Kidney (tissue), 14 donors: Measurements from ENCODE around the gene MBNL1. TPM values are rescaled to one million over a fixed set of nuclear protein-coding genes. Genes with fewer than 3 reads are reported as not detected.

Source experiments
- DNase-seq, 5 donors: peaks; one replicate each; pipeline ENCODE4 v3.0.0-alpha.2; 2013 to 2020
- FAIRE-seq: peaks from 2 replicates; lab custom pipeline; 2012; peaks lifted over from hg19 to GRCh38; lab: Jason Lieb, UNC
- H3K27ac ChIP-seq, 2 donors: one replicate each; pipeline ENCODE4 v1.7.0; 2013; ENCODE audit warnings: low read depth in 2 of 2, low read length in 2 of 2, inconsistent platforms in 1 of 2
- H3K27me3 ChIP-seq: one replicate; pipeline ENCODE4 v1.7.1; 2013; ENCODE audit warnings: low read length, inconsistent platforms; ENCODE audit not compliant: control insufficient read depth, insufficient read depth
- H3K36me3 ChIP-seq, 3 donors: one replicate each; pipeline versions ENCODE4 v1.7.0 to v1.7.1; 2013; ENCODE audit warnings: low read length in 3 of 3, control low read depth in 1 of 3, inconsistent platforms in 1 of 3; ENCODE audit not compliant: insufficient read depth in 3 of 3, control insufficient read depth in 2 of 3
- H3K4me1 ChIP-seq, 3 donors: one replicate each; pipeline versions ENCODE4 v1.7.0 to v1.7.1; 2013; ENCODE audit warnings: low read length in 3 of 3, inconsistent platforms in 1 of 3, low read depth in 1 of 3; ENCODE audit not compliant: control insufficient read depth in 2 of 3, insufficient read depth in 2 of 3
- H3K4me3 ChIP-seq, 3 donors: one replicate each; pipeline versions ENCODE4 v1.7.0 to v1.8.1; 2013; ENCODE audit warnings: low read length in 3 of 3, control low read depth in 1 of 3, inconsistent platforms in 1 of 3
- H3K9ac ChIP-seq, 3 donors: one replicate each; pipeline versions ENCODE4 v1.7.0 to v1.7.1; 2013; ENCODE audit warnings: low read length in 3 of 3, control low read depth in 1 of 3, inconsistent platforms in 1 of 3
- H3K9me3 ChIP-seq, 3 donors: one replicate each; pipeline versions ENCODE4 v1.7.0 to v1.7.1; 2013; ENCODE audit warnings: low read length in 3 of 3, control low read depth in 1 of 3, inconsistent platforms in 1 of 3; ENCODE audit not compliant: control insufficient read depth in 2 of 3, insufficient read depth in 1 of 3
- intact Hi-C: fragments of 100-400 bp; cut with DNase I; formaldehyde crosslinking; loops from one replicate; pipeline ENCODE4 v1.11.1; 2022
- polyA plus RNA-seq: library from polyadenylated mRNA; stranded (reverse); fragments of 350-450 nt; fragmentation: Illumina TruSeq; extraction: RNeasy Lipid Tissue Mini Kit (QIAGEN cat#74804); gene quantifications from one replicate; pipeline ENCODE4 v1.2.3, GENCODE V29; 2014; ENCODE audit warnings: low read depth, low replicate concordance; ENCODE audit not compliant: insufficient read depth
- total RNA-seq: library from RNA; stranded (reverse); fragmentation: NEBNext Ultra II Directional; extraction: Animal tissue kit (Norgen Biotek cat#: 25700); gene quantifications from one replicate; pipeline ENCODE4 v1.2.1, GENCODE V29; 2021
- TF ChIP-seq, protein P1 (sequence below): IDR thresholded peaks from 3 replicates; pipeline ENCODE4 v1.5.1; 2012; ENCODE audit warnings: mild to moderate bottlenecking, moderate library complexity, borderline replicate concordance; ENCODE audit not compliant: insufficient read depth; ENCODE audit errors: extremely low read depth
- donor health status: control.
- donor health status: control.
- donor health status: control.
- donor health status: control.
- donor health status: control.
- donor health status: DM: yes; HTN: yes; CAD: no.
- donor health status: Normal renal cell carcinoma (clear cell type).

MBNL1 gene
- total and polyA plus RNA-seq, 2 donors from 2014 or later, result 22.0 to 167 TPM

DNA sequence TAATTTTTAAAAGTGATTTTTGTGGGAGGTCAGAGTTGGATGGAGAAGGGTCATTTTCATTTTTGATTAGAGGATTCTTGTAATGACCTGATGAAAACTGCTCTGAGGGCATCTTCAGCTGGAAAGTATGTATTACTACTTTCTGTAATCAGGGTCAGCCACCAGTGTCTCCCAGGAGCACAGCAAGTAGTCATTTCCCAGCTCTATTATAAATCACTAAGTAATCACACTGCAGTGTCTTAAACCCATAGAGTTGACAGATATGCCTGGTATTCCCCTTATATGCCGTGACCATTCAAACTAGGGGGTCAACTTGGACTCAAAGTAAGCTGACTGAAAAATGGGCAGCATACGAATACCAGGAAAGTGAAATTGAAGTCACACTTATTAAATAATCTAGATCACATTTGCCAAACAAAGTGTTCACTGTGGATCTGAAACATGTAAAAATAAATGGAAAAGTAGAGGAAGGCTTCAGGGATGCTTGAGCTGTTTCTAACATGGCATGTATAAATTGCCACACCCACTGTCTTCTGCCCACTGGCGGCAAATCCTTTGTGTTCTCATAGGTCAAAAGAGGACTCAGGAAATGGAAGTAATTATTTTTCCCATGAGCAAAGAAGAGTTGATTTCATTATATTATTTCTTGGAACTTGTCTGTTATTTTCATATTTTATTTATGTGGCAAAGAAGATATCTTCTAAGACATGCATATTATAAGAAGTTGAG lies 105.7 kb downstream of the MBNL1 start:
- TF ChIP-seq, protein P1, sequence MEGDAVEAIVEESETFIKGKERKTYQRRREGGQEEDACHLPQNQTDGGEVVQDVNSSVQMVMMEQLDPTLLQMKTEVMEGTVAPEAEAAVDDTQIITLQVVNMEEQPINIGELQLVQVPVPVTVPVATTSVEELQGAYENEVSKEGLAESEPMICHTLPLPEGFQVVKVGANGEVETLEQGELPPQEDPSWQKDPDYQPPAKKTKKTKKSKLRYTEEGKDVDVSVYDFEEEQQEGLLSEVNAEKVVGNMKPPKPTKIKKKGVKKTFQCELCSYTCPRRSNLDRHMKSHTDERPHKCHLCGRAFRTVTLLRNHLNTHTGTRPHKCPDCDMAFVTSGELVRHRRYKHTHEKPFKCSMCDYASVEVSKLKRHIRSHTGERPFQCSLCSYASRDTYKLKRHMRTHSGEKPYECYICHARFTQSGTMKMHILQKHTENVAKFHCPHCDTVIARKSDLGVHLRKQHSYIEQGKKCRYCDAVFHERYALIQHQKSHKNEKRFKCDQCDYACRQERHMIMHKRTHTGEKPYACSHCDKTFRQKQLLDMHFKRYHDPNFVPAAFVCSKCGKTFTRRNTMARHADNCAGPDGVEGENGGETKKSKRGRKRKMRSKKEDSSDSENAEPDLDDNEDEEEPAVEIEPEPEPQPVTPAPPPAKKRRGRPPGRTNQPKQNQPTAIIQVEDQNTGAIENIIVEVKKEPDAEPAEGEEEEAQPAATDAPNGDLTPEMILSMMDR, result no peak
- H3K27me3 ChIP-seq, result no peaks in the 10 kb centered on the region
- H3K27ac ChIP-seq, result no peak overlapping the region
- no peak overlapping the region for H3K4me3 ChIP-seq
- peaks cover 0 to under 1% (median 0%) of the 10 kb centered on the region in 3 donors for H3K4me1 ChIP-seq
- H3K36me3 ChIP-seq, result no peaks in the 10 kb centered on the region
- FAIRE-seq, result no peak
- DNase-seq, result no peak
- H3K9me3 ChIP-seq, result no peaks in the 10 kb centered on the region
- intact Hi-C loops, result no loop called here
- H3K9ac ChIP-seq, result no peak overlapping the region

GRCh38 chr3:152375546-152375945 lies 106.8 kb downstream of the MBNL1 start:
- H3K9me3 ChIP-seq, result no peaks in the 10 kb centered on the region
- no peak for DNase-seq
- H3K27me3 ChIP-seq, result no peaks in the 10 kb centered on the region
- H3K4me1 ChIP-seq, result peaks cover 0 to 12% (median 3%) of the 10 kb centered on the region in 3 donors
- no peak overlapping the region for H3K27ac ChIP-seq
- intact Hi-C loops, result no loop called here
- no peaks in the 10 kb centered on the region for H3K36me3 ChIP-seq
- H3K9ac ChIP-seq, result no peak overlapping the region
- FAIRE-seq, result no peak
- TF ChIP-seq, protein P1, result no peak
- H3K4me3 ChIP-seq, result no peak overlapping the region

DNA sequence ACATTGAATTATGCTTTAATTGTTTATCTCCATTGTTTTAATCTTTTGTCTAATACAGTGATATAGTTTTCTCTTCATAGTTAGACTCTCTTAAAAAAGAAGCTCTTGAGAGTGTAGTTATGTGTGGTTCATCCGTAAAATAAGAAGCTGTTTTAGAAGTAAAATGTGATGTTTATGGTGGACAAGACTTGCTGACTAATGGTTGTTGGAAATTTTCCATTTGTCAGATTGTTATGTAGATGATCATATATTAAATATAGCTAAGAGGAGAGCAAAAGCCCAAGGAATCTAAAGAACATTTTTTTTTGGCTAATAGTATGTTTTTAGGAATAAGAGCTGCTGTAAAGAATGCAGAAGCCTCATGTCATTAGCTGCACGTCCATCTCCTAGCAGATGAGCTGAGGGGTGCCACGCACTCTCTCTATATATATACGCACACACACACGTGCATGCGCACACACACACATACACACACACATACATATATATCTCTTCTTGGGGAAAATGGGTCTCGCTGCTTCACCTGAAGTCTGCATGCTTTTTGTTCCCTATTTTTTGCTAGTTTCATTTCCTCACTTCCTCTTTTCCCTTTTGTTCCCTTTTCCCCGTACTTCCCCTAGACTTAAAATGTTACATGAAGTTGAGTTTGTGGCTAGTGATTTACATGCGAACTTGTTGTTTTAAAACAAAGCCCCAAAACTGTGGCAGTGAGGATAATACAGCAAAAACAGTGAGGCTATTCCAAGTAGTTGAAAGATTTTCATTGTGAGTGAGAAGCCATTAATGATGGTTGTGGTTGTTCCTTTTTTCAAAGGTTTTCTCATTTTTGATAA lies 107.8 kb downstream of the MBNL1 start:
- H3K9ac ChIP-seq, result no peak overlapping the region
- TF ChIP-seq, protein P1, result no peak
- peaks cover 0 to 17% (median 5%) of the 10 kb centered on the region in 3 donors for H3K4me1 ChIP-seq
- intact Hi-C loops, result no loop called here
- no peak overlapping the region for H3K4me3 ChIP-seq
- H3K36me3 ChIP-seq, result no peaks in the 10 kb centered on the region
- DNase-seq (peak in 1 of 5 donors; percentile 19), FAIRE-seq (no peak)
- no peaks in the 10 kb centered on the region for H3K9me3 ChIP-seq
- H3K27ac ChIP-seq, result no peak overlapping the region
- no peaks in the 10 kb centered on the region for H3K27me3 ChIP-seq
